K562 (cell line): ENCODE measurements around the gene RPAP2. TPM values are rescaled to one million over a fixed set of nuclear protein-coding genes. Genes with fewer than 3 reads are reported as not detected.
"Not testable (repeated sequence)": the region's sequence is repeated elsewhere in the genome, so short reads cannot be mapped to it uniquely, and the experiment has no call there.

Source experiments
- ATAC-seq: fragments of 200-7000 bp; cut with Tn5 transposase; 3 replicates; pipeline ENCODE4 v1.9.1; 2020; ENCODE audit warnings: moderate library complexity
- BruUV-seq: library from RNA; stranded (reverse); fragments of 400-500 nt; replicated peaks from 2 replicates; lab custom pipeline; 2021; lab: Mats Ljungman, UMichigan
- CTCF ChIA-PET: fragments of 300-600 bp; formaldehyde crosslinking; extraction: SDS; loops from one replicate; lab custom pipeline; 2021; ENCODE audit warnings: low intra/inter-chr PET ratio; lab: Yijun Ruan, JAX
- POLR2A ChIA-PET: fragments of 300-600, 350-650 bp; sonication (Branson Sonifier 250); formaldehyde crosslinking; extraction: SDS; loops from one replicate; lab custom pipeline; 2021; ENCODE audit warnings: antibody characterized with exemption, inconsistent platforms; lab: Yijun Ruan, JAX
- DNase-seq, 4 experiments: peaks; one replicate each; pipeline versions ENCODE4 v3.0.0 to v3.0.0-alpha.2; 2011 to 2018; ENCODE audit warnings: low spot score in 3 of 4, mixed read lengths in 3 of 4; ENCODE audit errors: extremely low read depth in 1 of 4
- FAIRE-seq: peaks from 2 replicates; lab custom pipeline; 2011; peaks lifted over from hg19 to GRCh38; lab: Jason Lieb, UNC
- H2AFZ ChIP-seq: 2 replicates; pipeline ENCODE4 v1.6.0; 2011; ENCODE audit warnings: low read depth, low read length, control low read depth, inconsistent platforms
- H3K27ac ChIP-seq: fragments of 200-600 bp; 3 replicates; pipeline ENCODE4 v1.8.0; 2011; ENCODE audit warnings: low read depth, mild to moderate bottlenecking, control low read depth, inconsistent platforms, low read length, moderate library complexity, mixed read lengths; ENCODE audit errors: extremely low read depth
- H3K27me3 ChIP-seq, 2 experiments: fragments of 300-600 bp in 1 of 2; 2 replicates in 1 of 2; 3 replicates in 1 of 2; pipeline versions ENCODE4 v1.6.0 to v1.8.0; 2011; ENCODE audit warnings: inconsistent platforms in 2 of 2, low read length in 2 of 2, mild to moderate bottlenecking in 1 of 2, mixed read lengths in 1 of 2, moderate library complexity in 1 of 2; ENCODE audit not compliant: control insufficient read depth in 2 of 2, insufficient read depth in 2 of 2
- H3K36me3 ChIP-seq: fragments of 300-600 bp; 3 replicates; pipeline ENCODE4 v1.8.0; 2011; ENCODE audit warnings: mild to moderate bottlenecking, low read length, inconsistent platforms; ENCODE audit not compliant: control insufficient read depth, insufficient read depth
- H3K4me1 ChIP-seq, 2 experiments: fragments of 200-600 bp in 1 of 2; replicated peaks in 1 of 2; 2 replicates in 1 of 2; 3 replicates in 1 of 2; pipeline versions ENCODE4 v1.5.1 to v1.8.0; 2011; ENCODE audit warnings: inconsistent platforms in 2 of 2, low read length in 2 of 2, mild to moderate bottlenecking in 1 of 2, mixed read lengths in 1 of 2, moderate library complexity in 1 of 2; ENCODE audit not compliant: control insufficient read depth in 2 of 2, insufficient read depth in 2 of 2
- H3K4me2 ChIP-seq: 2 replicates; pipeline ENCODE4 v1.6.1; 2011; ENCODE audit warnings: low read length, control low read depth, inconsistent platforms, mixed read lengths; ENCODE audit not compliant: insufficient read depth
- H3K4me3 ChIP-seq: fragments of 200-600 bp; sonication (generic), shearing (Covaris generic); 2 replicates; pipeline ENCODE4 v1.5.1; 2016; ENCODE audit warnings: control low read depth, inconsistent platforms
- H3K79me2 ChIP-seq: fragments of 200-600 bp; 3 replicates; pipeline ENCODE4 v1.8.0; 2011; ENCODE audit warnings: low read length, inconsistent platforms; ENCODE audit not compliant: control insufficient read depth, insufficient read depth
- H3K9ac ChIP-seq, 2 experiments: 2 replicates each; pipeline versions ENCODE4 v1.6.0 to v1.6.1; 2011; ENCODE audit warnings: low read depth in 2 of 2, low read length in 2 of 2, control low read depth in 1 of 2, inconsistent platforms in 1 of 2, mild to moderate bottlenecking in 1 of 2, mixed read lengths in 1 of 2; ENCODE audit not compliant: insufficient read depth in 1 of 2
- H3K9me1 ChIP-seq: one replicate; pipeline ENCODE4 v1.6.0; 2011; ENCODE audit warnings: inconsistent platforms, mild to moderate bottlenecking, low read length, moderate library complexity; ENCODE audit not compliant: control insufficient read depth, insufficient read depth
- H3K9me3 ChIP-seq: replicated peaks from 2 replicates; pipeline ENCODE4 v1.5.1; 2011; ENCODE audit warnings: low read depth, low read length, inconsistent platforms; ENCODE audit not compliant: control insufficient read depth, insufficient read depth
- H4K20me1 ChIP-seq: replicated peaks from 2 replicates; pipeline ENCODE4 v1.6.1; 2011; ENCODE audit warnings: low read length, inconsistent platforms, mixed read lengths; ENCODE audit not compliant: control insufficient read depth, insufficient read depth
- MCM3 ChIP-seq: fragments of 450-650 bp; IDR thresholded peaks from 2 replicates; pipeline ENCODE4 v1.6.1; 2016
- ZNF24 ChIP-seq: fragments of 450-650 bp; IDR thresholded peaks from 2 replicates; pipeline ENCODE4 v1.6.1; 2016
- ZNF75A ChIP-seq: fragments of 450-650 bp; formaldehyde crosslinking; IDR thresholded peaks from 2 replicates; pipeline ENCODE4 v1.4.0; 2020; ENCODE audit warnings: mild to moderate bottlenecking
- WGBS: fragments of 100-300 bp; shearing (Covaris generic); methylation state at CpG from one replicate; pipeline ENCODE4 v1.1.6; 2016; ENCODE audit warnings: low coverage, mixed read lengths; ENCODE audit not compliant: insufficient coverage; ENCODE audit errors: missing lambda C conversion rate; 5-methylcytosine and 5-hydroxymethylcytosine counted together
- in situ Hi-C: fragments of 300-500 bp; cut with MboI; formaldehyde crosslinking; loops from 4 replicates; pipeline ENCODE4 v1.15.0; 2018; ENCODE audit warnings: inconsistent platforms, mixed read lengths
- intact Hi-C: fragments of 100-400 bp; cut with micrococcal nuclease; formaldehyde crosslinking; loops from 2 replicates; pipeline ENCODE4 v1.14.2; 2022
- polyA plus RNA-seq, 8 experiments: library from polyadenylated mRNA; depleted of rRNA in 4 of 8; stranded (reverse) in 5 of 8; unstranded in 3 of 8; fragments of >200 nt; fragmentation: Nextera tagmentation in 2 of 8; fragmentation: Illumina TruSeq in 1 of 8; extraction: Ambion mirVana in 2 of 8; extraction: Trizol in 1 of 8; gene quantifications; 2 replicates each; pipeline versions ENCODE4 v1.2.1 to v1.2.3, GENCODE V29; 2011 to 2014; ENCODE audit warnings: inconsistent platforms in 1 of 8, missing spikeins in 1 of 8
- total RNA-seq, 7 experiments: library from RNA; depleted of rRNA in 6 of 7; stranded (reverse); fragments of >200 nt in 6 of 7; fragmentation: Illumina TruSeq in 2 of 7; extraction: Trizol in 2 of 7; gene quantifications; 2 replicates each; pipeline versions ENCODE4 v1.2.1 to v1.2.3, GENCODE V29; 2011 to 2021; ENCODE audit warnings: low replicate concordance in 1 of 7

The RPAP2 gene
- total and polyA plus RNA-seq, 9 of the 15 experiments (the other 6 are each of a cell fraction or from before 2014, with no cell fraction given) = 6.2 to 41.7 (median 28.7) TPM

- H4K20me1 ChIP-seq, H3K79me2 ChIP-seq, H3K9ac ChIP-seq, DNase-seq, BruUV-seq, intact Hi-C loops, H3K4me2 ChIP-seq, POLR2A ChIA-PET, H3K27ac ChIP-seq, H2AFZ ChIP-seq, H3K9me1 ChIP-seq, H3K27me3 ChIP-seq, H3K9me3 ChIP-seq, H3K36me3 ChIP-seq, FAIRE-seq, H3K4me3 ChIP-seq, CTCF ChIA-PET, H3K4me1 ChIP-seq, ATAC-seq, in situ Hi-C loops: not testable (repeated sequence)
- WGBS = 72% methylated on average over 4 of the region's 4 CpGs
- TF ChIP-seq ZNF24 = peak; percentile 85
These were observed 79.1 kb downstream of the RPAP2 start for GRCh38 chr1:92377991-92378390.

DNA sequence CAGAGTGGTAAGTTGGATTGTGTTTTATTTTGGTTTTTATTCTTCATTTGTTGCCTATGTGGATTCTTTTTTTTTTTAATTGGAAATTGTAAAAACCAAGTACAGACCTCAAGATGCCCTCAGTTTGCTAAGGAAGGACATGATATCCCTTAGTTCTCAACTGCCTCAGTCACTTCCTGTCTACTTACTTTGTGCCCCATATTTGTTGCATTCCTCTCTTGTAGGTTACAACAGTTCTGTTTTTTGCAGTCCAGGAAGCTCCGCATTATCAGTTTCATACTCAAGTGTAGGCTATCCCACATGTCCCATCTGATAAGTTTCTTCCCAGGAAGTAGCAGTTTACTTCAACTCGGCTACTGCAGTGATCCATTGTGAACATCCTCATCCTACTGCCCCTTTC, 82.0 kb downstream of the RPAP2 start:
- H3K9me3 ChIP-seq = no peaks in the 10 kb centered on the region; the same call in 1 of the 2 replicates
- no peaks in the 10 kb centered on the region for H4K20me1 ChIP-seq
- no peaks in the 10 kb centered on the region; a peak in 1 of 5 replicates for H3K4me1 ChIP-seq
- no peaks in the 10 kb centered on the region for H3K27me3 ChIP-seq
- H3K36me3 ChIP-seq = peaks cover 3% of the 10 kb centered on the region; the same call in 2 of the 3 replicates
- no peak overlapping the region for H3K4me2 ChIP-seq
- H2AFZ ChIP-seq = no peak overlapping the region
- ChIA-PET CTCF (no interaction called here), POLR2A (interaction anchor here (1.0 kb wide), 1 partner anchor 46 kb away, joined by 5 read pairs; no protein-coding TSS in a partner anchor)
- no peak for DNase-seq
- ATAC-seq = no peak
- FAIRE-seq = peak; percentile 61
- no peak overlapping the region for H3K9ac ChIP-seq
- intact Hi-C loops = no loop called here
- no peak overlapping the region for H3K27ac ChIP-seq
- in situ Hi-C loops = no loop called here
- no peaks in the 10 kb centered on the region for H3K79me2 ChIP-seq
- 0 out of 2 replicates have a peak, but pooled peaks have one; percentile 33 for TF ChIP-seq ZNF75A
- TF ChIP-seq MCM3 = no peak
- WGBS = 60% methylated on average over 2 of the region's 2 CpGs
- BruUV-seq = no TSS peak
- no peaks in the 10 kb centered on the region for H3K9me1 ChIP-seq
- no peak overlapping the region for H3K4me3 ChIP-seq
